HepG2 (cell line): ENCODE data around the gene NAPEPLD.
"Not testable (repeated sequence)": the region's sequence is repeated elsewhere in the genome, so short reads cannot be mapped to it uniquely, and the experiment has no call there.

ENCODE experiments used
- EZH2 ChIP-seq: conservative IDR thresholded peaks from 2 replicates; pipeline ENCODE4 v1.6.1; 2012; ENCODE audit warnings: mild to moderate bottlenecking, low read depth, low read length, moderate library complexity
- POLR2AphosphoS5 ChIP-seq: IDR thresholded peaks from 2 replicates; pipeline ENCODE4 v1.6.1; 2012; ENCODE audit warnings: low read depth, low read length
- TCF7L2 ChIP-seq: IDR thresholded peaks from 2 replicates; pipeline ENCODE4 v1.6.1; 2011; ENCODE audit warnings: mild to moderate bottlenecking, low read depth, low read length, moderate library complexity
- THAP7 ChIP-seq: sonication (generic); formaldehyde crosslinking; IDR thresholded peaks from 2 replicates; pipeline ENCODE4 v1.8.1; 2023; ENCODE audit warnings: mild to moderate bottlenecking, missing genetic modification reagents
- ZBTB7A ChIP-seq: sonication (generic); formaldehyde crosslinking; IDR thresholded peaks from 2 replicates; pipeline ENCODE4 v1.8.0; 2022; ENCODE audit warnings: mild to moderate bottlenecking, missing genetic modification reagents
- ZNF317 ChIP-seq: sonication (generic); formaldehyde crosslinking; IDR thresholded peaks from 2 replicates; pipeline ENCODE4 v1.5.0; 2020; ENCODE audit warnings: mild to moderate bottlenecking, missing genetic modification reagents
- ZNF660 ChIP-seq: sonication (generic); formaldehyde crosslinking; IDR thresholded peaks from 2 replicates; pipeline ENCODE4 v1.5.1; 2020; ENCODE audit warnings: mild to moderate bottlenecking, low read depth, missing genetic modification reagents, borderline replicate concordance
- TF ChIP-seq, protein P1 (sequence below): sonication (generic); formaldehyde crosslinking; IDR thresholded peaks from 2 replicates; pipeline ENCODE4 v1.5.0; 2020; ENCODE audit warnings: mild to moderate bottlenecking, missing genetic modification reagents, moderate library complexity

DNA sequence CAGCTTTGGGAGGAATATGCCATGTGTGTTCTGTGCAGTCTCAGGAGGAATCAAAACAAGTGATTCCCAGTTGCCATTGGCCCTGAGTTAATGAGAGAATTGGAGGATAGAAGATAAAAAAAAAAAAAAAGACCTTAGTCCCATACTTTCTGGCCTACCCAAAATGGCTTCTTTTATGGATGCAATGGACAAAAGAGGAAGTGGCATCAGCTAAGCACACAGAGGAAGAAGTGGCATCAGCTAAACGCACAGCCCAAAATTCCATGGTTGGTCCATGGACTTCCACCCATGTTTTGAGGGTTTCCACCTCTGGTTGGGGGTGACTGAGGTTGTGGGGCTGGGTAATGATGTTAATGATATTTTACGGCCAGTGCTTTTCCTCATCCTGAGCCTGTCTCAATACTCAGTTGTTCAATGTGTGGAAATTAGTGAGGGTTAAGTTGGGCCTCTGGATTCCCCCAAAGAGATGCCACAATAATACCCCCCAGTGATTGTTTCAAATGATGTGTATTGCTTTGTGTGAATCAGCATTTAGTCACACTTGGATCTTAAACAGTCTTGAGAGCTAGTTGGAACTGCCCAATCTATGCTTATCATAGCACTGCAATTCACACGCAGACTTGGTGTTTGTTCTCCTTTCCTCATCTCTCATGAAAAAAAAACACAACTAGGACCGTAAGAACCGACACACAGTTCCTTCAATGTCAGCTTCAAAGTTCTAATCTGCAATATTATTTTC lies 14.4 kb upstream of the NAPEPLD start:
- not testable (repeated sequence) for TF ChIP-seq EZH2; ZBTB7A (CRISPR knock-in tag); ZNF660; ZNF317 (CRISPR knock-in tag); POLR2AphosphoS5; TCF7L2; THAP7
- TF ChIP-seq, protein P1, sequence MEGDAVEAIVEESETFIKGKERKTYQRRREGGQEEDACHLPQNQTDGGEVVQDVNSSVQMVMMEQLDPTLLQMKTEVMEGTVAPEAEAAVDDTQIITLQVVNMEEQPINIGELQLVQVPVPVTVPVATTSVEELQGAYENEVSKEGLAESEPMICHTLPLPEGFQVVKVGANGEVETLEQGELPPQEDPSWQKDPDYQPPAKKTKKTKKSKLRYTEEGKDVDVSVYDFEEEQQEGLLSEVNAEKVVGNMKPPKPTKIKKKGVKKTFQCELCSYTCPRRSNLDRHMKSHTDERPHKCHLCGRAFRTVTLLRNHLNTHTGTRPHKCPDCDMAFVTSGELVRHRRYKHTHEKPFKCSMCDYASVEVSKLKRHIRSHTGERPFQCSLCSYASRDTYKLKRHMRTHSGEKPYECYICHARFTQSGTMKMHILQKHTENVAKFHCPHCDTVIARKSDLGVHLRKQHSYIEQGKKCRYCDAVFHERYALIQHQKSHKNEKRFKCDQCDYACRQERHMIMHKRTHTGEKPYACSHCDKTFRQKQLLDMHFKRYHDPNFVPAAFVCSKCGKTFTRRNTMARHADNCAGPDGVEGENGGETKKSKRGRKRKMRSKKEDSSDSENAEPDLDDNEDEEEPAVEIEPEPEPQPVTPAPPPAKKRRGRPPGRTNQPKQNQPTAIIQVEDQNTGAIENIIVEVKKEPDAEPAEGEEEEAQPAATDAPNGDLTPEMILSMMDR, result not testable (repeated sequence)
